Activated CD8-positive, alpha-beta T cell treated with anti-CD3 and anti-CD28 coated beads for 36 hours (primary cell): ENCODE measurements around the gene CAMK1D. TPM values are rescaled to one million over a fixed set of nuclear protein-coding genes. Genes with fewer than 3 reads are reported as not detected.

Source experiments
- ATAC-seq: fragments of 200-7000 bp; cut with Tn5 transposase; one replicate; pipeline ENCODE4 v1.10.0; 2021; ENCODE audit warnings: mild to moderate bottlenecking, moderate library complexity
- CTCF ChIA-PET: fragments of 350-600 bp; sonication (Branson Sonifier 250); formaldehyde crosslinking; loops from one replicate; lab custom pipeline; 2021; ENCODE audit warnings: antibody characterized with exemption; lab: Charles Lee
- POLR2A ChIA-PET: fragments of 350-600 bp; sonication (Branson Sonifier 250); formaldehyde crosslinking; loops from one replicate; lab custom pipeline; 2021; ENCODE audit warnings: antibody characterized with exemption; lab: Charles Lee
- DNase-seq: peaks from one replicate; pipeline ENCODE4 v3.0.0-alpha.2; 2020
- H3K27ac Mint-ChIP-seq: one replicate; pipeline ENCODE4 v1.8.0; 2021; ENCODE audit warnings: mild to moderate bottlenecking, mixed read lengths
- H3K27me3 Mint-ChIP-seq: one replicate; pipeline ENCODE4 v1.8.0; 2021; ENCODE audit warnings: mixed read lengths
- H3K36me3 Mint-ChIP-seq: one replicate; pipeline ENCODE4 v1.8.0; 2021; ENCODE audit warnings: low read depth, mixed read lengths
- H3K4me1 Mint-ChIP-seq: one replicate; pipeline ENCODE4 v1.8.0; 2021; ENCODE audit warnings: low read depth, mixed read lengths
- H3K4me3 Mint-ChIP-seq: one replicate; pipeline ENCODE4 v1.8.0; 2021; ENCODE audit warnings: mild to moderate bottlenecking, moderate library complexity, mixed read lengths
- H3K9me3 Mint-ChIP-seq: one replicate; pipeline ENCODE4 v1.8.0; 2021; ENCODE audit warnings: mixed read lengths
- intact Hi-C: fragments of 100-400 bp; cut with micrococcal nuclease; formaldehyde crosslinking; loops from one replicate; pipeline ENCODE4 v1.10.0; 2022
- total RNA-seq, 2 experiments: library from RNA; stranded (reverse); gene quantifications; one replicate each; pipeline ENCODE4 v1.2.3, GENCODE V29; 2021
- TF ChIP-seq, protein P1 (sequence below): fragments of 200-600 bp; IDR thresholded peaks from one replicate; pipeline ENCODE4 v1.8.0; 2022; ENCODE audit warnings: antibody characterized with exemption, mild to moderate bottlenecking

Gene CAMK1D
- total RNA-seq, 2 experiments from 2014 or later, result 13.8 TPM

- Mint-ChIP-seq H3K9me3 (peaks cover 3% of the 10 kb centered on the region), H3K27me3 (no peaks in the 10 kb centered on the region), H3K4me1 (peaks cover 42% of the 10 kb centered on the region), H3K4me3 (no peak overlapping the region), H3K36me3 (peaks cover 2% of the 10 kb centered on the region), H3K27ac (no peak overlapping the region)
- ChIA-PET CTCF (interaction anchor here (1.4 kb wide), 1 partner anchor 240 kb away, joined by 4 read pairs; no protein-coding TSS in a partner anchor), POLR2A (no interaction called here)
- intact Hi-C loops, result no loop called here
- TF ChIP-seq, protein P1, sequence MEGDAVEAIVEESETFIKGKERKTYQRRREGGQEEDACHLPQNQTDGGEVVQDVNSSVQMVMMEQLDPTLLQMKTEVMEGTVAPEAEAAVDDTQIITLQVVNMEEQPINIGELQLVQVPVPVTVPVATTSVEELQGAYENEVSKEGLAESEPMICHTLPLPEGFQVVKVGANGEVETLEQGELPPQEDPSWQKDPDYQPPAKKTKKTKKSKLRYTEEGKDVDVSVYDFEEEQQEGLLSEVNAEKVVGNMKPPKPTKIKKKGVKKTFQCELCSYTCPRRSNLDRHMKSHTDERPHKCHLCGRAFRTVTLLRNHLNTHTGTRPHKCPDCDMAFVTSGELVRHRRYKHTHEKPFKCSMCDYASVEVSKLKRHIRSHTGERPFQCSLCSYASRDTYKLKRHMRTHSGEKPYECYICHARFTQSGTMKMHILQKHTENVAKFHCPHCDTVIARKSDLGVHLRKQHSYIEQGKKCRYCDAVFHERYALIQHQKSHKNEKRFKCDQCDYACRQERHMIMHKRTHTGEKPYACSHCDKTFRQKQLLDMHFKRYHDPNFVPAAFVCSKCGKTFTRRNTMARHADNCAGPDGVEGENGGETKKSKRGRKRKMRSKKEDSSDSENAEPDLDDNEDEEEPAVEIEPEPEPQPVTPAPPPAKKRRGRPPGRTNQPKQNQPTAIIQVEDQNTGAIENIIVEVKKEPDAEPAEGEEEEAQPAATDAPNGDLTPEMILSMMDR, result no peak
- DNase-seq (no peak), ATAC-seq (no peak)
These were observed 67.2 kb downstream of the CAMK1D start for GRCh38 chr10:12416344-12417050.

DNA sequence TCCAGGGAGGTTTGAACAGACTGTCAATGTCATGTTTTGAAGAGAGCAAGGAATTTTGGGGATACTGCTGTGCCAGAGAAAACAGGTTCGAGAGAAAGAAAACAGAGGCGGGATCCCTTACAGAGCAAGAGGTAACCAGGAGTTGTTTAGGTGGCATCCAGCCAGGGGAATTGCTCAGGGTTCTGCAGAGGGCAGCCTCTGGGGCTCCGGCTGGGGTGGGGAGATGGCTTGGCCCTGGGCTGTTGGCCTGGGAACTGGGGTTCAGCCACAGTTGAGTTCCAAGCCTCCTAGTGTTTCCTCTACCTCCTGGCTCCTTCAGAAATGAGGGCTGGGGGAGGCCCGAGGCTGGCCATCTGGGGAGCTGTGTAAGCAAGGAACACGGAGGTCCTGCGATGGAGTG lies 68.0 kb downstream of the CAMK1D start:
- TF ChIP-seq, protein P1, result no peak
- no peak for DNase-seq
- Mint-ChIP-seq H3K36me3 (peaks cover 2% of the 10 kb centered on the region), H3K27me3 (no peaks in the 10 kb centered on the region), H3K27ac (no peak overlapping the region), H3K4me3 (no peak overlapping the region), H3K9me3 (peaks cover 3% of the 10 kb centered on the region), H3K4me1 (peaks cover 42% of the 10 kb centered on the region)
- ATAC-seq, result no peak
- intact Hi-C loops, result no loop called here
- ChIA-PET CTCF (interaction anchor here (1.4 kb wide), 1 partner anchor 239 kb away, joined by 4 read pairs; no protein-coding TSS in a partner anchor), POLR2A (no interaction called here)

DNA sequence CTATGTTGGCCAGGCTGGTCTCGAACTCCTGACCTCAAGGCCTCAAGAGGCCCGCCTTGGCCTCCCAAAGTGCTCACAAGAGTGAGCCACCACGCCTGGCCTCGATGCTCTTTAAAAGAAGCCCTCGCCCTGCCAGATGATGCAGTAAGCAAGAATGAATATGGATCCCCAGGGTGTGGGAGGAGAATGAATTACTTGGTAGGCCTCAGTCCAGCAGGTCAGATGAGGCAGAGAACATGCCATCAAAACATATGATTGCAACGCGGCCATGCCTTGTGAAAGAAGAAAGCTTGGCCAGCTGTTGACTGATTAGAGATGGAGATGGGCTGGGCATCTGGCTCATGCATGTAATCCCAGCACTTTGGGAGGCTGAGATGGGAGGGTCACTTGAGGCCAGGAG lies 68.7 kb downstream of the CAMK1D start:
- intact Hi-C loops, result no loop called here
- CTCF ChIA-PET, result interaction anchor here (1.2 kb wide), 1 partner anchor 239 kb away, joined by 5 read pairs; no protein-coding TSS in a partner anchor
- ATAC-seq (no peak), DNase-seq (no peak)
- POLR2A ChIA-PET, result interaction anchor here (0.9 to 2.7 kb wide), 2 partner anchors 13 to 222 kb away, joined by 3 to 8 read pairs; no protein-coding TSS in a partner anchor
- H3K4me1 Mint-ChIP-seq, result peaks cover 40% of the 10 kb centered on the region
- peaks cover 3% of the 10 kb centered on the region for H3K9me3 Mint-ChIP-seq
- H3K27ac Mint-ChIP-seq, result no peak overlapping the region
- H3K36me3 Mint-ChIP-seq, result peaks cover 2% of the 10 kb centered on the region
- TF ChIP-seq, protein P1, result no peak
- no peaks in the 10 kb centered on the region for H3K27me3 Mint-ChIP-seq
- H3K4me3 Mint-ChIP-seq, result no peak overlapping the region

DNA sequence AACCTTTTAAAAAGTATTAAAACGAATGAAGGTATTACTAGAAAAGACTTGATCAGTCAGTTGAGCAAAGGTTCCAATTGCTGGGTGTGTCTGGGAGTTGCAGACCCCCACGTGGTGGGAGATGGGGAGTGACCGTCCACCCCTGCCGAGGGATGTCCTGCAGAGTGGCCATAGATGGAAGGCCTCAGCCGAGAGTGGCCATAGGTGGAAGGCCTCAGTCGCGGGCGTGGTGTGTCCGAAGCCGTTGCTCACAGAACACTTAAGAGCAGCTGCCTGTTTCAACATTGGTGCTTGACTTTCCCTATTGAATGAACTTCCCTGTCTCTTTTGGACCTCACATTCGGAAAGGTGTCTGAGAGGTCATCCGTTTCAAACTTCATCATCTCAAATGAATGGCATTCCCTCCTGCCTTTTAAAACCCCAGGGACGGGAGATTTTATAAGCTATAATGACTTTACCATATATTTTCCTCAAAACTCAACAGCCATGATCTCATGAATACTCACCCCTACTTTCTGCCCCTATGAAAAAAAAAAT lies 69.4 kb downstream of the CAMK1D start:
- POLR2A ChIA-PET, result interaction anchor here (0.9 to 2.7 kb wide), 3 partner anchors 13 to 221 kb away, joined by 3 to 8 read pairs (median 4); no protein-coding TSS in a partner anchor
- no peak for ATAC-seq
- CTCF ChIA-PET, result interaction anchor here (1.2 kb wide), 1 partner anchor 238 kb away, joined by 5 read pairs; no protein-coding TSS in a partner anchor
- no peak for DNase-seq
- Mint-ChIP-seq H3K9me3 (no peaks in the 10 kb centered on the region), H3K36me3 (no peaks in the 10 kb centered on the region), H3K27me3 (no peaks in the 10 kb centered on the region), H3K27ac (peak overlapping the region; percentile 51), H3K4me3 (no peak overlapping the region), H3K4me1 (peaks cover 37% of the 10 kb centered on the region)
- TF ChIP-seq, protein P1, result no peak
- intact Hi-C loops, result no loop called here
